ENCODE measurements around the gene LRRC34.

- TF ChIP-seq CTCF (conservative IDR thresholded peaks at IDR 0.05 in 1 of 2, IDR thresholded peaks at IDR 0.05 in 1 of 2; ENCODE audit: low read depth in 1 of 2, low read length in 2 of 2): no peak
- TF ChIP-seq EZH2 (IDR thresholded peaks at IDR 0.05; ENCODE audit: low read length, missing control alignments): no peak
Measured at GRCh38 chr3:169777822-169778221, 34.9 kb downstream of the LRRC34 start.
